ENCODE measurements around the gene H2BW2. TPM values are rescaled to one million over a fixed set of nuclear protein-coding genes. Genes with fewer than 3 reads are reported as not detected.
"Not testable (repeated sequence)": the region's sequence is repeated elsewhere in the genome, so short reads cannot be mapped to it uniquely, and the experiment has no call there.

The H2BW2 gene
- total and polyA plus RNA-seq, 12 donors, result not detected

DNA sequence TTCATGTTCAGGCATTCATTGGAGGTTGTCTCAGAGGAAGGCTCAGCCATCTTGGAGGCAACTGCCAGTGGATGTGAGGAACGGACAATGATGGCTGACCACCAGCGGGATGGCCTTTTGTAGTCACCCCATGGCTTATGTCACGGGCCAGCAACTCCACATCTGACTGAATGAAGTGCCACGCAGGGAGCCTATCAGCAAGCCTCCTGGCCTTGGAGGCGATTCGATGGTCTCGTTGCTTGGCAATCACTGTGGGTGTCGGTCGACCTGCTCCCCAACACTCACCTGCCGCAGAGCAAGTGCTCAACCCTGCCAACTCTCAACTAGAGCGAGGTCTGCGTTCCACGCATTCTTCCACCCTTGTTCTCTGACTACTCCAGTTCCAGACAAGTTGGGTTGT is 7.4 kb downstream of the H2BW2 start:
- Histone ChIP-seq H3K9me3 (replicated peaks in 1 of 3) (no peaks in the 10 kb centered on the region), H3K4me1 (replicated peaks in 1 of 2) (no peaks in the 10 kb centered on the region), H3K27ac (no peak overlapping the region), H3K27me3 (peaks cover 27% of the 10 kb centered on the region), H3K4me3 (no peak overlapping the region), H3K36me3 (replicated peaks in 1 of 2) (no peaks in the 10 kb centered on the region)
- TF ChIP-seq POLR2A (IDR thresholded peaks at IDR 0.05), result no peak
- TF ChIP-seq, protein P1, sequence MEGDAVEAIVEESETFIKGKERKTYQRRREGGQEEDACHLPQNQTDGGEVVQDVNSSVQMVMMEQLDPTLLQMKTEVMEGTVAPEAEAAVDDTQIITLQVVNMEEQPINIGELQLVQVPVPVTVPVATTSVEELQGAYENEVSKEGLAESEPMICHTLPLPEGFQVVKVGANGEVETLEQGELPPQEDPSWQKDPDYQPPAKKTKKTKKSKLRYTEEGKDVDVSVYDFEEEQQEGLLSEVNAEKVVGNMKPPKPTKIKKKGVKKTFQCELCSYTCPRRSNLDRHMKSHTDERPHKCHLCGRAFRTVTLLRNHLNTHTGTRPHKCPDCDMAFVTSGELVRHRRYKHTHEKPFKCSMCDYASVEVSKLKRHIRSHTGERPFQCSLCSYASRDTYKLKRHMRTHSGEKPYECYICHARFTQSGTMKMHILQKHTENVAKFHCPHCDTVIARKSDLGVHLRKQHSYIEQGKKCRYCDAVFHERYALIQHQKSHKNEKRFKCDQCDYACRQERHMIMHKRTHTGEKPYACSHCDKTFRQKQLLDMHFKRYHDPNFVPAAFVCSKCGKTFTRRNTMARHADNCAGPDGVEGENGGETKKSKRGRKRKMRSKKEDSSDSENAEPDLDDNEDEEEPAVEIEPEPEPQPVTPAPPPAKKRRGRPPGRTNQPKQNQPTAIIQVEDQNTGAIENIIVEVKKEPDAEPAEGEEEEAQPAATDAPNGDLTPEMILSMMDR (IDR thresholded peaks at IDR 0.05), result no peak
- no peak for DNase-seq
- 82 to 100% (median 84%) methylated on average over 7 to 13 of the region's 13 CpGs for WGBS, 4 donors
- intact Hi-C loops (cut with DNase I), result no loop called here

DNA sequence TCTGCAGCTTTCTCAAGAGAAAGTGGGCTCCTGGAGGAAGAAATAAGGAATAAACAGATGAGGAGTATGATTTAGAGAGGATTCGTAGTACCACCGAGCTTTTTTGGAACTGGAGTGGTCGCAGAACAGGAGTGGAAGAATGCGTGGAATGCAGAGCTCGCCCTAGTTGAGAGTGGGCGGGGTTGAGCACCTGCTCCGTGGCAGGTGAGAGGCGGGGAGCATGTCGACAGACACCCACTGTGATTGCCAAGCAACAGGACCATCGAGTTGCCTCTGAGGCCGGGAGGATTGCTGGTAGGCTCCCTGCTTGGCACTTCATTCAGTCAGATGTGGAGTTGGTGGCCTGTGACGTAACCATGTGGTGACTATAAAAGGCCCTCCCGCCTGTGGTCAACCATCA is 15.2 kb downstream of the H2BW2 start:
- H3K9me3 ChIP-seq (replicated peaks in 1 of 3); H3K4me1 ChIP-seq (replicated peaks in 1 of 2); H3K27ac ChIP-seq; DNase-seq; H3K36me3 ChIP-seq (replicated peaks in 1 of 2); intact Hi-C loops (cut with DNase I); H3K27me3 ChIP-seq; H3K4me3 ChIP-seq: not testable (repeated sequence)
- no CpG with 5 or more reads among the region's 13 CpGs for WGBS, 4 donors

GRCh38 chrX:104062636-104063035 is 22.9 kb downstream of the H2BW2 start:
- H3K4me1 ChIP-seq (replicated peaks in 1 of 2); H3K9me3 ChIP-seq (replicated peaks in 1 of 3); H3K27ac ChIP-seq; H3K27me3 ChIP-seq; DNase-seq; H3K36me3 ChIP-seq (replicated peaks in 1 of 2); H3K4me3 ChIP-seq; intact Hi-C loops (cut with DNase I): not testable (repeated sequence)
- 83 to 93% methylated on average over 9 of the region's 18 CpGs; no CpG with 5 or more reads in 2 of the 4 donors for WGBS, 4 donors

GRCh38 chrX:104075778-104076445 is 36.2 kb downstream of the H2BW2 start, which contains the start of gene TMSB15C:
TSS of gene TMSB15C (minus strand) at chrX:104076236.
- H3K27ac ChIP-seq; H3K36me3 ChIP-seq (replicated peaks in 1 of 2); H3K27me3 ChIP-seq; H3K9me3 ChIP-seq (replicated peaks in 1 of 3); H3K4me3 ChIP-seq; DNase-seq; intact Hi-C loops (cut with DNase I); H3K4me1 ChIP-seq (replicated peaks in 1 of 2): not testable (repeated sequence)
- WGBS, 4 donors, result no CpG with 5 or more reads among the region's 46 CpGs

GRCh38 chrX:104077854-104078253 is 38.1 kb downstream of the H2BW2 start:
- not testable (repeated sequence) for H3K4me1 ChIP-seq (replicated peaks in 1 of 2)
- WGBS, 4 donors, result no CpG with 5 or more reads among the region's 6 CpGs

GRCh38 chrX:104084063-104084462 is 44.3 kb downstream of the H2BW2 start:
- DNase-seq, result no peak
- TF ChIP-seq POLR2A (IDR thresholded peaks at IDR 0.05), result no peak
- TF ChIP-seq, protein P1 (IDR thresholded peaks at IDR 0.05), result no peak

More at GRCh38 chrX:104077854-104078253, 38.1 kb downstream of the H2BW2 start:
- H3K27ac ChIP-seq; H3K4me3 ChIP-seq; H3K36me3 ChIP-seq (replicated peaks in 1 of 2); intact Hi-C loops (cut with DNase I); H3K9me3 ChIP-seq (replicated peaks in 1 of 3); H3K27me3 ChIP-seq; DNase-seq: not testable (repeated sequence)

More at GRCh38 chrX:104084063-104084462, 44.3 kb downstream of the H2BW2 start:
- Histone ChIP-seq H3K9me3 (replicated peaks in 1 of 3) (no peaks in the 10 kb centered on the region), H3K27me3 (peaks cover 6% of the 10 kb centered on the region), H3K36me3 (replicated peaks in 1 of 2) (no peaks in the 10 kb centered on the region), H3K4me1 (replicated peaks in 1 of 2) (no peaks in the 10 kb centered on the region), H3K27ac (no peak overlapping the region), H3K4me3 (no peak overlapping the region)
- WGBS, 4 donors, result 76 to 100% (median 76%) methylated on average over 1 to 4 of the region's 4 CpGs; no CpG with 5 or more reads in 1 of the 4 donors
- intact Hi-C loops (cut with DNase I), result no loop called here

Data from adrenal gland (tissue), 12 donors.